ENCODE results near the gene SPAG6.

GRCh38 chr10:22458272-22459038, 113.2 kb downstream of the SPAG6 start:
- TF ChIP-seq CTCF (IDR thresholded peaks at IDR 0.05) (no peak), POLR2A (IDR thresholded peaks at IDR 0.05) (no peak)
